GM12873 (cell line): ENCODE measurements around the gene ARHGEF9.

Experiments used
- CTCF ChIP-seq: IDR thresholded peaks from 2 replicates; pipeline ENCODE4 v1.5.1; 2012; ENCODE audit warnings: low read depth, mild to moderate bottlenecking, moderate library complexity, low read length, control low read depth; ENCODE audit not compliant: insufficient read depth; ENCODE audit errors: missing control alignments

The ARHGEF9 gene

GRCh38 chrX:63686878-63687714 lies 97.9 kb downstream of the ARHGEF9 start:
- TF ChIP-seq CTCF, result peak; percentile 89

- no peak for TF ChIP-seq CTCF
Measured at GRCh38 chrX:63680423-63680822, 104.6 kb downstream of the ARHGEF9 start.

- TF ChIP-seq CTCF, result no peak
Measured at GRCh38 chrX:63679432-63679831, 105.6 kb downstream of the ARHGEF9 start.

GRCh38 chrX:63675716-63676115 lies 109.3 kb downstream of the ARHGEF9 start:
- no peak for TF ChIP-seq CTCF

GRCh38 chrX:63673896-63674295 lies 111.1 kb downstream of the ARHGEF9 start:
- no peak for TF ChIP-seq CTCF

- TF ChIP-seq CTCF, result no peak
Measured at GRCh38 chrX:63664741-63665140, 120.3 kb downstream of the ARHGEF9 start.

GRCh38 chrX:63664083-63664482 lies 120.9 kb downstream of the ARHGEF9 start:
- no peak for TF ChIP-seq CTCF

- no peak for TF ChIP-seq CTCF
Measured at GRCh38 chrX:63661676-63662075, 123.3 kb downstream of the ARHGEF9 start.
